Liver (tissue), 9 donors: Measurements from ENCODE around the gene C10orf62. TPM values are rescaled to one million over a fixed set of nuclear protein-coding genes. Genes with fewer than 3 reads are reported as not detected.
"Not testable (repeated sequence)": the region's sequence is repeated elsewhere in the genome, so short reads cannot be mapped to it uniquely, and the experiment has no call there.

Source experiments
- DNase-seq: peaks from one replicate; pipeline ENCODE4 v3.0.0-alpha.2; 2017; ENCODE audit warnings: low spot score
- H3K27ac ChIP-seq, 2 donors: one replicate each; pipeline ENCODE4 v1.7.0; 2013; ENCODE audit warnings: inconsistent platforms in 2 of 2, low read length in 2 of 2, control low read depth in 1 of 2, low read depth in 1 of 2, mild to moderate bottlenecking in 1 of 2
- H3K27me3 ChIP-seq, 4 donors: one replicate each; pipeline versions ENCODE4 v1.6.1 to v1.7.0; 2013; ENCODE audit warnings: low read length in 3 of 4, inconsistent platforms in 1 of 4, mild to moderate bottlenecking in 1 of 4, moderate library complexity in 1 of 4; ENCODE audit not compliant: control insufficient read depth in 4 of 4, insufficient read depth in 4 of 4
- H3K36me3 ChIP-seq, 4 donors: one replicate each; pipeline versions ENCODE4 v1.6.1 to v1.7.0; 2013; ENCODE audit warnings: low read length in 3 of 4, mild to moderate bottlenecking in 3 of 4, low read depth in 1 of 4, moderate library complexity in 1 of 4; ENCODE audit not compliant: control insufficient read depth in 4 of 4, insufficient read depth in 3 of 4
- H3K4me1 ChIP-seq, 4 donors: one replicate each; pipeline versions ENCODE4 v1.6.1 to v1.7.0; 2013; ENCODE audit warnings: low read length in 3 of 4, mild to moderate bottlenecking in 3 of 4, moderate library complexity in 1 of 4; ENCODE audit not compliant: control insufficient read depth in 4 of 4, insufficient read depth in 4 of 4
- H3K4me3 ChIP-seq, 3 donors: one replicate each; pipeline versions ENCODE4 v1.6.1 to v1.7.0; 2013; ENCODE audit warnings: low read length in 3 of 3, control low read depth in 1 of 3, low read depth in 1 of 3, mild to moderate bottlenecking in 1 of 3
- H3K9ac ChIP-seq, 2 donors: one replicate each; pipeline ENCODE4 v1.7.0; 2013; ENCODE audit warnings: low read length in 2 of 2, mild to moderate bottlenecking in 2 of 2, moderate library complexity in 2 of 2, control low read depth in 1 of 2, low read depth in 1 of 2
- H3K9me3 ChIP-seq, 4 donors: one replicate each; pipeline versions ENCODE4 v1.6.1 to v1.7.0; 2013; ENCODE audit warnings: low read length in 3 of 4; ENCODE audit not compliant: control insufficient read depth in 4 of 4
- ATF3 ChIP-seq: IDR thresholded peaks from 2 replicates; pipeline ENCODE4 v1.6.1; 2016; ENCODE audit warnings: antibody characterized with exemption
- CTCF ChIP-seq: fragments of 150-350 bp; IDR thresholded peaks from 2 replicates; pipeline ENCODE4 v1.5.1; 2017; ENCODE audit warnings: improper control_type of control experiment, low read depth, low read length; ENCODE audit not compliant: missing input control
- EGR1 ChIP-seq, 2 donors: IDR thresholded peaks; 2 replicates each; pipeline ENCODE4 v1.6.1; 2016 to 2018; ENCODE audit warnings: antibody characterized with exemption in 2 of 2, low read depth in 2 of 2
- FOXA1 ChIP-seq: IDR thresholded peaks from 2 replicates; pipeline ENCODE4 v1.6.1; 2016; ENCODE audit warnings: antibody characterized with exemption
- FOXA2 ChIP-seq: IDR thresholded peaks from 2 replicates; pipeline ENCODE4 v1.6.1; 2016; ENCODE audit warnings: antibody characterized with exemption
- GABPA ChIP-seq, 2 donors: IDR thresholded peaks in 1 of 2; conservative IDR thresholded peaks in 1 of 2; 2 replicates each; pipeline ENCODE4 v1.6.1; 2016; ENCODE audit warnings: antibody characterized with exemption in 2 of 2, mild to moderate bottlenecking in 1 of 2, moderate library complexity in 1 of 2
- HNF4A ChIP-seq, 2 donors: conservative IDR thresholded peaks; 2 replicates each; pipeline ENCODE4 v1.6.1; 2016; ENCODE audit warnings: antibody characterized with exemption in 2 of 2, mild to moderate bottlenecking in 2 of 2
- HNF4G ChIP-seq: IDR thresholded peaks from 2 replicates; pipeline ENCODE4 v1.6.1; 2016; ENCODE audit warnings: antibody characterized with exemption
- JUND ChIP-seq, 2 donors: IDR thresholded peaks; 2 replicates each; pipeline ENCODE4 v1.6.1; 2016; ENCODE audit warnings: antibody characterized with exemption in 2 of 2
- NR2F2 ChIP-seq: IDR thresholded peaks from 2 replicates; pipeline ENCODE4 v1.6.1; 2016; ENCODE audit warnings: antibody characterized with exemption
- RAD21 ChIP-seq, 2 donors: IDR thresholded peaks; 2 replicates each; pipeline ENCODE4 v1.6.1; 2016; ENCODE audit warnings: antibody characterized with exemption in 2 of 2, mild to moderate bottlenecking in 2 of 2
- RXRA ChIP-seq, 2 donors: IDR thresholded peaks; 2 replicates each; pipeline ENCODE4 v1.6.1; 2017 to 2018; ENCODE audit warnings: antibody characterized with exemption in 2 of 2, mild to moderate bottlenecking in 1 of 2
- SP1 ChIP-seq: IDR thresholded peaks from 2 replicates; pipeline ENCODE4 v1.6.1; 2018; ENCODE audit warnings: antibody characterized with exemption, mild to moderate bottlenecking
- TAF1 ChIP-seq: conservative IDR thresholded peaks from 2 replicates; pipeline ENCODE4 v1.6.1; 2016; ENCODE audit warnings: antibody characterized with exemption, mild to moderate bottlenecking
- YY1 ChIP-seq: IDR thresholded peaks from 2 replicates; pipeline ENCODE4 v1.6.1; 2016; ENCODE audit warnings: antibody characterized with exemption, mild to moderate bottlenecking
- ZBTB33 ChIP-seq: IDR thresholded peaks from 2 replicates; pipeline ENCODE4 v1.6.1; 2016; ENCODE audit warnings: antibody characterized with exemption
- WGBS: extraction: QIAGEN DNeasy Blood & Tissue Kit; methylation state at CpG from one replicate; pipeline ENCODE4 v1.1.7; 2013; 5-methylcytosine and 5-hydroxymethylcytosine counted together
- polyA plus RNA-seq, 2 donors: library from polyadenylated mRNA; stranded (reverse) in 1 of 2; unstranded in 1 of 2; fragments of 200-250 nt in 1 of 2; fragments of >200 nt in 1 of 2; fragmentation: Nextera tagmentation in 1 of 2; extraction: Ambion mirVana in 1 of 2; gene quantifications; one replicate each; pipeline versions ENCODE4 v1.2.1 to v1.2.3, GENCODE V29; 2013 to 2015
- total RNA-seq, 2 donors: library from RNA; depleted of rRNA; stranded (reverse); fragments of >200 nt; gene quantifications; one replicate each; pipeline ENCODE4 v1.2.3, GENCODE V29; 2014
- TF ChIP-seq, protein P1 (sequence below): IDR thresholded peaks from 2 replicates; pipeline ENCODE4 v1.6.1; 2016; ENCODE audit warnings: antibody characterized with exemption, mild to moderate bottlenecking
- TF ChIP-seq, protein P2 (sequence below): IDR thresholded peaks from 2 replicates; pipeline ENCODE4 v1.6.1; 2016; ENCODE audit warnings: antibody characterized with exemption
- donor health status: healthy.
- donor health status: healthy.
- donor health status: healthy.
- donor health status: healthy.
- donor health status: healthy.

C10orf62 gene
- total and polyA plus RNA-seq, 4 donors = 0.16 to 3.0 (median 0.41) TPM

GRCh38 chr10:97635577-97635976, 46.1 kb downstream of the C10orf62 start:
- H3K27ac ChIP-seq = no peak overlapping the region
- no peak overlapping the region for H3K9ac ChIP-seq
- no peaks in the 10 kb centered on the region for H3K9me3 ChIP-seq
- TF ChIP-seq RAD21 (IDR thresholded peaks at IDR 0.05) (no peak), HNF4A (conservative IDR thresholded peaks at IDR 0.05) (no peak), EGR1 (IDR thresholded peaks at IDR 0.05; ENCODE audit: low read depth in 2 of 2) (no peak), SP1 (no peak)
- 90% methylated on average over 1 of the region's 1 CpG for WGBS
- no peaks in the 10 kb centered on the region for H3K27me3 ChIP-seq
- no peak overlapping the region for H3K4me3 ChIP-seq
- peaks cover 1 to 8% (median 6%) of the 10 kb centered on the region in 4 donors for H3K4me1 ChIP-seq
- DNase-seq = no peak
- no peaks in the 10 kb centered on the region for H3K36me3 ChIP-seq

DNA sequence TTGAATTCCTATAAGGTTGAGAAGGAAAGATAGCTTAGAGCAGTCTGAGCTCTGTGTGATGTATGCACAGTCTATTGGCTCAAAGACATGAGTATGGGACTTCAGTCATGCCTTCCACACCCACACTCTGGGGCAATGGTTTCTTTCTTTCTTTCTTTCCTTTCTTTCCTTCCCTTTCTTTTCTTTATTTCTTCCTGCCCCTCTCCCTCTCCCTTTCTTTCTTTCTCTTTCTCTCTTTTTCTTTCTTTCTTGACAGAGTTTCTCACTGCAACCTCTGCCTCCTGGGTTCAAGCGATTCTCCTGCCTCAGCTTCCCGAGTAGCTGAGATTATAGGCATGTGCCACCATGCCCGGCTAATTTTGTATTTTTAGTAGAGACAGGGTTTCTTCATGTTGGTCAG, 49.6 kb downstream of the C10orf62 start:
- H3K36me3 ChIP-seq, H3K9ac ChIP-seq, DNase-seq, H3K9me3 ChIP-seq, H3K27me3 ChIP-seq, H3K4me3 ChIP-seq, H3K27ac ChIP-seq: not testable (repeated sequence)
- 90% methylated on average over 3 of the region's 3 CpGs for WGBS
- H3K4me1 ChIP-seq = peaks cover 5 to 12% (median 8%) of the 10 kb centered on the region in 4 donors

DNA sequence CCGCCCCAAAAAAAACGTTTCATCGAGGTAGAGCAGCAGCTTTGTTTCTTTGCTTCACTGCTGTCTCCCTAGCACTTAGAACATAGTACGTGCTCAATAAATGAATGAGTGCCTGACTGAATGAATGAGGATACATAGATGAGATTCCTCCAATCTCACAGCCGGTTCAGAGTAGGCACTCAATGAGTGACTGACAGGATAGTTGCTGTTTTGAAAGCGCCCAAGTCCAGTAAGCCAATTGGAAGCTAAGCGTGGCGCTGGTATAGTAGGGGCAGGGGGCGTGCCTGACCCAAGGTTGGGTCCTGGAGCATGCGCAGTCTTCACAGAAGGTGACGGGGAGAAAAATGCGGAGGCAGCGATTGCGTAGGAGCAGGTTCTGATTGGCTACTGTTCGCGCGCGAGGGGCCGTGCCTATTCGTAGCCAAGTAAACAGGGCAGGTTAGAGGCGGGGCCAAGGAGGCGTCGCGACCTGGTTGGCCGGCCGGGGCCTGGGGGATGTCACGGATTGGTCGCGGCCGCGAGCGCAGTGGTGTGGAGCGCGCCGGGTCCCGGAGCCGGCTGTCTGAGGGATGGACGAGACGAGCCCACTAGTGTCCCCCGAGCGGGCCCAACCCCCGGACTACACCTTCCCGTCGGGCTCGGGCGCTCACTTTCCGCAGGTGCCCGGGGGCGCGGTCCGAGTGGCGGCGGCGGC, 50.8 kb downstream of the C10orf62 start, which contains the start of gene PI4K2A:
Gene PI4K2A, plus strand, starts transcription at position 498 of the 694 bp plus-strand sequence. Its CDS starts 72 bp downstream, at position 570.
- Histone ChIP-seq H3K4me3 (peak within 1 kb of the TSS; percentile 68 to 92 (median 83)), H3K36me3 (peaks cover 0 to 8% (median 2%) of the 10 kb centered on the region in 4 donors), H3K9me3 (no peaks in the 10 kb centered on the region), H3K9ac (peak within 1 kb of the TSS; percentile 21 to 57), H3K27me3 (no peaks in the 10 kb centered on the region), H3K27ac (peak within 1 kb of the TSS; percentile 73 to 87), H3K4me1 (peaks cover 5 to 12% (median 8%) of the 10 kb centered on the region in 4 donors)
- peak; percentile 98 for DNase-seq
- WGBS = 2% methylated on average over 54 of the region's 54 CpGs
- TF ChIP-seq FOXA1 = peak; percentile 96
- peak in 1 of 2 donors; percentile 72 for TF ChIP-seq RXRA (IDR thresholded peaks at IDR 0.05)
- peak; percentile 77 for TF ChIP-seq NR2F2
- peak; percentile 44 for TF ChIP-seq ZBTB33
- TF ChIP-seq, protein P1, sequence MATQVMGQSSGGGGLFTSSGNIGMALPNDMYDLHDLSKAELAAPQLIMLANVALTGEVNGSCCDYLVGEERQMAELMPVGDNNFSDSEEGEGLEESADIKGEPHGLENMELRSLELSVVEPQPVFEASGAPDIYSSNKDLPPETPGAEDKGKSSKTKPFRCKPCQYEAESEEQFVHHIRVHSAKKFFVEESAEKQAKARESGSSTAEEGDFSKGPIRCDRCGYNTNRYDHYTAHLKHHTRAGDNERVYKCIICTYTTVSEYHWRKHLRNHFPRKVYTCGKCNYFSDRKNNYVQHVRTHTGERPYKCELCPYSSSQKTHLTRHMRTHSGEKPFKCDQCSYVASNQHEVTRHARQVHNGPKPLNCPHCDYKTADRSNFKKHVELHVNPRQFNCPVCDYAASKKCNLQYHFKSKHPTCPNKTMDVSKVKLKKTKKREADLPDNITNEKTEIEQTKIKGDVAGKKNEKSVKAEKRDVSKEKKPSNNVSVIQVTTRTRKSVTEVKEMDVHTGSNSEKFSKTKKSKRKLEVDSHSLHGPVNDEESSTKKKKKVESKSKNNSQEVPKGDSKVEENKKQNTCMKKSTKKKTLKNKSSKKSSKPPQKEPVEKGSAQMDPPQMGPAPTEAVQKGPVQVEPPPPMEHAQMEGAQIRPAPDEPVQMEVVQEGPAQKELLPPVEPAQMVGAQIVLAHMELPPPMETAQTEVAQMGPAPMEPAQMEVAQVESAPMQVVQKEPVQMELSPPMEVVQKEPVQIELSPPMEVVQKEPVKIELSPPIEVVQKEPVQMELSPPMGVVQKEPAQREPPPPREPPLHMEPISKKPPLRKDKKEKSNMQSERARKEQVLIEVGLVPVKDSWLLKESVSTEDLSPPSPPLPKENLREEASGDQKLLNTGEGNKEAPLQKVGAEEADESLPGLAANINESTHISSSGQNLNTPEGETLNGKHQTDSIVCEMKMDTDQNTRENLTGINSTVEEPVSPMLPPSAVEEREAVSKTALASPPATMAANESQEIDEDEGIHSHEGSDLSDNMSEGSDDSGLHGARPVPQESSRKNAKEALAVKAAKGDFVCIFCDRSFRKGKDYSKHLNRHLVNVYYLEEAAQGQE = peak; percentile 45
- no peak for TF ChIP-seq TAF1
- TF ChIP-seq FOXA2 = peak; percentile 94
- no peak for TF ChIP-seq CTCF
- peak; percentile 41 to 52 for TF ChIP-seq JUND (IDR thresholded peaks at IDR 0.05)
- TF ChIP-seq HNF4G = no peak
- TF ChIP-seq RAD21 (IDR thresholded peaks at IDR 0.05) = peak; percentile 28 to 29
- TF ChIP-seq SP1 = peak; percentile 91
- peak in 1 of 2 donors; percentile 69 for TF ChIP-seq EGR1 (IDR thresholded peaks at IDR 0.05; ENCODE audit: low read depth in 2 of 2)
- TF ChIP-seq, protein P2, sequence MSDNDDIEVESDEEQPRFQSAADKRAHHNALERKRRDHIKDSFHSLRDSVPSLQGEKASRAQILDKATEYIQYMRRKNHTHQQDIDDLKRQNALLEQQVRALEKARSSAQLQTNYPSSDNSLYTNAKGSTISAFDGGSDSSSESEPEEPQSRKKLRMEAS = peak; percentile 69
- no peak for TF ChIP-seq GABPA (IDR thresholded peaks at IDR 0.05 in 1 of 2, conservative IDR thresholded peaks at IDR 0.05 in 1 of 2)
- peak; percentile 53 to 62 for TF ChIP-seq HNF4A (conservative IDR thresholded peaks at IDR 0.05)
- TF ChIP-seq ATF3 = no peak
- TF ChIP-seq YY1 = peak; percentile 65
